Fibroblast of skin of right quadriceps (primary cell): ENCODE results near the gene FAM50B.

Experiments used
- DNase-seq: peaks from one replicate; pipeline ENCODE4 v3.0.0-alpha.2; 2013

FAM50B gene

GRCh38 chr6:3898265-3898994 lies 49.3 kb downstream of the FAM50B start:
- peak; percentile 81 for DNase-seq

DNA sequence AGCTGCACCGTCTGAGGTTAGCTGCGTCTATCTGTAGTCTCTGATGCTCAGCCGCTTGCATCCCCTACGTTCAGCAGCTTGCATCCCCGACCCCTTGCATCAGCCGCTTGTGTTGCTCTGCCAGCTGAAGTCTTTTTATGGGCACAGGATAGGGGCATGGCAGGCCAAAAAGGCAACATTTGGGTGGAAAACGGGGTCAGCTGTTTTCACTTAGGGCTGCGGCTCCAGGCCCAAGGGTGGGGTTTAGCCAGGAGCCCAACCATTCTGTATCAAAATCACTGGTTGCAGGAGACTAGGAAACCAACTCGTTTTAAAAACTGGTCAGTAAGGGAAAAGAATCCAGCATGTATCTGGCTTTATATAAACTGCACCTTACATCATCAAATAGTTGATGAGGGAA lies 49.9 kb downstream of the FAM50B start:
- DNase-seq, result no peak

DNA sequence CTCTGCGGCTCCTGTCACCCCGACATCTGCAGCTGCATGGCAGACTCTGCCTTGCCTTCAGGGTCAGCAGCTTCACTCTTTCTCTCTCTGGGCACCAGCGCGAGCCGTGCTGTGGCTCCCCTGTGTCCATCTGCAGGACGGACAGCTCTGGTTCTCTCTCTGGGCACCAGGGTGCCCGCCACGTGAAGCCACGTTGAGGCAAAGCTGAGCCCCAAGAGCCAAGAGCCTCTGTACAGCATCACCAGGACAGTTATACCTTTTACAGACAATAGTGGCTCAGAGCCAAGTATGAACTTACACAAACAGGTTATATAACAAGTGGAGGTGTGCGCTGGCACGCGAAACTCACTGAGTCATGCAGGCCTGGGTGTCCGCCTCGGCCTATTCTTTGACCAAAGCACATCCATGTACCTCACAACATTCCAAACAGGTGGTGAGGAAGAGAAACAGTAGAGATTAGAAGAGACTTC lies 50.8 kb downstream of the FAM50B start:
- no peak for DNase-seq
